Stomach smooth muscle (tissue), 2 donors: ENCODE results near the gene JAZF1.

Experiments
- H3K27ac ChIP-seq: one replicate; pipeline ENCODE4 v1.7.0; 2013; ENCODE audit warnings: mild to moderate bottlenecking, low read length, inconsistent platforms
- H3K27me3 ChIP-seq, 2 donors: one replicate each; pipeline ENCODE4 v1.7.0; 2013; ENCODE audit warnings: low read length in 2 of 2; ENCODE audit not compliant: insufficient read depth in 2 of 2, control insufficient read depth in 1 of 2
- H3K36me3 ChIP-seq, 2 donors: one replicate each; pipeline ENCODE4 v1.7.0; 2013; ENCODE audit warnings: low read length in 2 of 2; ENCODE audit not compliant: control insufficient read depth in 2 of 2, insufficient read depth in 2 of 2
- H3K4me1 ChIP-seq: one replicate; pipeline ENCODE4 v1.7.0; 2013; ENCODE audit warnings: low read length; ENCODE audit not compliant: control insufficient read depth, insufficient read depth
- H3K4me3 ChIP-seq, 2 donors: one replicate each; pipeline ENCODE4 v1.7.0; 2013; ENCODE audit warnings: low read length in 2 of 2
- H3K9ac ChIP-seq, 2 donors: one replicate each; pipeline ENCODE4 v1.7.0; 2013; ENCODE audit warnings: low read length in 2 of 2, mild to moderate bottlenecking in 1 of 2
- H3K9me3 ChIP-seq, 2 donors: one replicate each; pipeline ENCODE4 v1.7.0; 2013; ENCODE audit warnings: low read length in 2 of 2; ENCODE audit not compliant: control insufficient read depth in 2 of 2
- donor health status: healthy.
- donor health status: Pancreatic carcinoma.

Gene JAZF1

DNA sequence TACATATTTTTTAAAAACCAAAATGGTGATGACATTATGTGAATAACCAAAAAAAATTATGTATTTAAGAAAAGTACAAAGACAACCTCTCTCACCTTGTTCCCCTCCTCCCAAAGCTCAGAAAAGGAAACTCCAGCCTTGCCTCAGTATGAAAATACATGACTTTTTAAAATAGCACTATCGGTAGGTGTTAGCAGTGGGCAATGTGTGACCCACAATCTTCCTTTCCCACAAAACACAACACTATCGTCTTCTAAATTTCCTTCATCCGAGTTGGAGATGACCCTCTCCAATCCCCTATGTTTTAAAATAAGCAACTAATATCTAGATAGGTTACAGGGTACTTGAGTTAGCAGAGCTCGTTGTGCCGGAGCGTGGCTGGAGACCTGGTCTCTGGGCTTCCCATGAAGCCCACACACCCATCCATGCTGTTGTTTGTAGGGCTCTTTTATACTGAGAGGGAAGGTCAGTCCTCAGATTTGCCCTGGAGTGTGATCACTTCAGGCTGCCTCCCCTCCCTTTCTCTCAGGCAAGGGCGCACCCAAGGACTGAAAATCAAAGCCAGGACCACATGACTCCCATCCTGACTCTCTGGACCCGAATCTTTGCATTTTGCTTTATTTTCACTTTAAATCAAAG, 107.6 kb downstream of the JAZF1 start:
- no peaks in the 10 kb centered on the region for H3K9me3 ChIP-seq
- no peaks in the 10 kb centered on the region for H3K36me3 ChIP-seq
- no peaks in the 10 kb centered on the region for H3K27me3 ChIP-seq
- H3K9ac ChIP-seq: no peak overlapping the region
- peaks cover 28% of the 10 kb centered on the region for H3K4me1 ChIP-seq
- H3K27ac ChIP-seq: no peak overlapping the region
- no peak overlapping the region for H3K4me3 ChIP-seq

DNA sequence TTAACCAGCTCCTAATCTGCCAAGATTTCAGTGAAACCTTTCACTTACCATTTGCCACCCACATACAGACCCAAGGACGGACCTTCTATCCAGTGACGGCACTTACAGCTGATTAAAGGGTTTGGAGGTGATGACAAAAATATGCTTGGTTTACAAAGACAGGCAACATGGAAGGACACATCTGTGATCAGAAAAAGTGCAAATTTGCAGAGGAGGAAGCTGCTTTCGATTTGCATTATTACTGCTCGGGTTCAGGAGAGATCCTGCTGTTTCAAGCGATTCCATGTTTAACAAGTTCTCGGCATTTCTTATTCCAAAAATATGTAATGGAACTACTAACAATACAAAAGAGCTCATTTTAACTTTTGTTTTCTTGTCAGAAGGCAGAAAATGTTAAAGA, 109.0 kb downstream of the JAZF1 start:
- Histone ChIP-seq H3K36me3 (no peaks in the 10 kb centered on the region), H3K4me1 (peaks cover 31% of the 10 kb centered on the region), H3K9ac (no peak overlapping the region), H3K27me3 (no peaks in the 10 kb centered on the region), H3K4me3 (no peak overlapping the region), H3K27ac (no peak overlapping the region), H3K9me3 (no peaks in the 10 kb centered on the region)

- Histone ChIP-seq H3K4me1 (peaks cover 35% of the 10 kb centered on the region), H3K9ac (peak overlapping the region; percentile 13 to 22), H3K27ac (peak overlapping the region; percentile 76), H3K27me3 (no peaks in the 10 kb centered on the region), H3K4me3 (peak overlapping the region; percentile 19 to 40), H3K9me3 (no peaks in the 10 kb centered on the region), H3K36me3 (no peaks in the 10 kb centered on the region)
Observed at GRCh38 chr7:28070297-28071055, 110.1 kb downstream of the JAZF1 start.

GRCh38 chr7:28069807-28070206, 110.8 kb downstream of the JAZF1 start:
- no peaks in the 10 kb centered on the region for H3K9me3 ChIP-seq
- peak overlapping the region in 1 of 2 donors; percentile 40 for H3K4me3 ChIP-seq
- peaks cover 40% of the 10 kb centered on the region for H3K4me1 ChIP-seq
- peak overlapping the region; percentile 13 for H3K9ac ChIP-seq
- no peaks in the 10 kb centered on the region for H3K27me3 ChIP-seq
- H3K36me3 ChIP-seq: no peaks in the 10 kb centered on the region
- peak overlapping the region; percentile 76 for H3K27ac ChIP-seq

DNA sequence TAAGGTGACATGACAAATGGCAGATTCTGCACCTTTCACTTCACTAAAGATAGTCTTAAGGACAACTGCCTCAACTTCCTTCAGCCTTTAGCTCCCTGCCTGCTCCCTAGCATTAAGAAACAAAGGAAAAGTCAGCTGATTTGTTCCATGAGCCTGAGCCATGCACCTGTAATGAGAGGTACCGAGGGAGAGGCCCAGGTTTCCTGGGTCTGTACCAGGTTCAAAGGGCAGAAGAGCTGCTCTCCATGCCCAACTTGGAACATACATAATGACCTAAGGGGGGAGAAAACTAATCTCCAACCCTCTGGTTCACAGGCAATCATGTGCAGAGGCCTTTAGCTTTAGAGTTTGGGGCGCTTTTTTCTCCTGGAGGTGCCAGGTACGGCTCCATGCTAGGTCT, 111.2 kb downstream of the JAZF1 start:
- Histone ChIP-seq H3K36me3 (no peaks in the 10 kb centered on the region), H3K27ac (peak overlapping the region; percentile 76), H3K4me3 (peak overlapping the region; percentile 2 to 40), H3K4me1 (peaks cover 40% of the 10 kb centered on the region), H3K27me3 (no peaks in the 10 kb centered on the region), H3K9ac (peak overlapping the region in 1 of 2 donors; percentile 13), H3K9me3 (no peaks in the 10 kb centered on the region)

DNA sequence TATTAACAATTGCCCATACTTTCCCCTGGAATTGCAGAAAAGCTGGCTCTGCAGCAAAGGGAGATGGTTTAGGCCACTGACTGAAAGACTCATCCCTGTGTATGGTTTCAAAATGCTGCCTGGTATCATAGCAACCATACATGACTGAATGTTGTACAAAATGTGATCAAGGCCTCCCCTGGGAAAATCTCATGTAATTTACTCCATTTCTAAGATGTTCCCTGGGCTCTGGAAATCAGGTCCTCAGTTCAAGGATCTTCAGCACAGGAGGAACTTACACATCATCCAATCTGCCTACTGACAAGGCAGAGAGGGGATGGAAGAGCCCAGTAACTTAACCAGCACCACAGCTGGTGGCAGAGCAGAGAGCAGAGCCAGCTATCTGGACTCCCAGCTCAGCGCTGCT, 111.8 kb downstream of the JAZF1 start:
- Histone ChIP-seq H3K9ac (no peak overlapping the region), H3K9me3 (no peaks in the 10 kb centered on the region), H3K27me3 (no peaks in the 10 kb centered on the region), H3K4me1 (peaks cover 38% of the 10 kb centered on the region), H3K4me3 (peak overlapping the region in 1 of 2 donors; percentile 2), H3K36me3 (no peaks in the 10 kb centered on the region), H3K27ac (peak overlapping the region; percentile 76)

DNA sequence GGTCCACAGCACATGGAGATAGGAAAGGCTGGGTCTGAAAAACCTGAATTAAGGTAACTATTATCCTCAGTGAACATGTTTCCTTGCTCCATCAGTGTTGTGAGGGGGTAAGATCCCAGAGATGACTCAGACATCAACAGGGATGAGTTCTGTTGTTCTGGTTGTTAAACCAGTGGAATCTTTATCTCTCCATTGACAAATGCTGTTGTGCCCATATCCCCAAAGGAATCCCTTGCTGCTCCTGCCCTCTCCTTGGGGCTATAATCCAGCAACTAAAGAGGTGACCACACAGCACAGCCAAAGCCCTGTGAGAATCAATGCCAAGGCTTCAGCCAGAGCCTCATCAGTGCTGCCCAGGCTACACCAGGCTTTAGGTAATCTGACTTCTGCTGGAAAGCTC, 113.4 kb downstream of the JAZF1 start:
- no peaks in the 10 kb centered on the region for H3K9me3 ChIP-seq
- H3K4me1 ChIP-seq: peaks cover 38% of the 10 kb centered on the region
- no peaks in the 10 kb centered on the region for H3K36me3 ChIP-seq
- peak overlapping the region; percentile 18 for H3K27ac ChIP-seq
- H3K27me3 ChIP-seq: no peaks in the 10 kb centered on the region
- H3K4me3 ChIP-seq: no peak overlapping the region
- H3K9ac ChIP-seq: no peak overlapping the region

GRCh38 chr7:28065721-28066285, 114.8 kb downstream of the JAZF1 start:
- peak overlapping the region; percentile 53 for H3K27ac ChIP-seq

DNA sequence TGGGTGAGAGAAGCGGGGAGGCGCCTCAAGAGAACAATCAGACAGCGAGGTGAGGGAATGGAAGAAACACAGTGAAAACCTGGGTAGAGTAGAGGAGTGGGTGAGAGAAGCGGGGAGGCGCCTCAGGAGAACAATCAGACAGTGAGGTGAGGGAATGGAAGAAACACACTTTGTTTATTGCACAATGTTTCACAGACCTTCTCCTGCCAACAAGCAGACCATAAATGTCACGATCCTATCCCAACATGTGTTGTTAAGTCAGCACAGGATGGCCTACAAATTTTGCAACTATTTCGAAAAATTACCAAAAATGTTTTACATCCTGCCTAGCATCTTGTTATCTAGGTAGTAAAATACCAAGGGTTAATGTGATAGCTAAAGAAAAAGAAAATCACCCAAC, 115.3 kb downstream of the JAZF1 start:
- H3K9ac ChIP-seq: peak overlapping the region in 1 of 2 donors; percentile 45
- no peaks in the 10 kb centered on the region for H3K27me3 ChIP-seq
- H3K4me1 ChIP-seq: peaks cover 31% of the 10 kb centered on the region
- peak overlapping the region in 1 of 2 donors; percentile 21 for H3K4me3 ChIP-seq
- H3K27ac ChIP-seq: peak overlapping the region; percentile 62
- H3K9me3 ChIP-seq: no peaks in the 10 kb centered on the region
- no peaks in the 10 kb centered on the region for H3K36me3 ChIP-seq

More at GRCh38 chr7:28065721-28066285, 114.8 kb downstream of the JAZF1 start:
- peak overlapping the region in 1 of 2 donors; percentile 21 for H3K4me3 ChIP-seq
- peaks cover 35% of the 10 kb centered on the region for H3K4me1 ChIP-seq
- H3K27me3 ChIP-seq: no peaks in the 10 kb centered on the region
- H3K36me3 ChIP-seq: no peaks in the 10 kb centered on the region
- H3K9ac ChIP-seq: peak overlapping the region in 1 of 2 donors; percentile 45
- no peaks in the 10 kb centered on the region for H3K9me3 ChIP-seq

- Histone ChIP-seq H3K4me1 (peaks cover 23% of the 10 kb centered on the region), H3K36me3 (no peaks in the 10 kb centered on the region), H3K27ac (no peak overlapping the region)
Observed at GRCh38 chr7:28064437-28064836, 116.2 kb downstream of the JAZF1 start.

More at GRCh38 chr7:28064437-28064836, 116.2 kb downstream of the JAZF1 start:
- no peaks in the 10 kb centered on the region for H3K27me3 ChIP-seq
- H3K9ac ChIP-seq: no peak overlapping the region
- H3K4me3 ChIP-seq: no peak overlapping the region
- no peaks in the 10 kb centered on the region for H3K9me3 ChIP-seq
